ENCODE results near the gene METTL13.
A peak's percentile ranks its signal among the peaks of the same experiment; 100 is the strongest.
"Not testable (repeated sequence)": the region's sequence is repeated elsewhere in the genome, so short reads cannot be mapped to it uniquely, and the experiment has no call there.

Gene METTL13

GRCh38 chr1:171772312-171772711 lies 9.1 kb upstream of the METTL13 start:
- no peak for DNase-seq

GRCh38 chr1:171780583-171781175 lies 781 bp upstream of the METTL13 start:
- no peak for DNase-seq

- no peak for DNase-seq
Observed at GRCh38 chr1:171783816-171784530, 2.5 kb downstream of the METTL13 start.

- no peak for DNase-seq
Observed at GRCh38 chr1:171784784-171785183, 3.3 kb downstream of the METTL13 start.

- DNase-seq: no peak
Observed at GRCh38 chr1:171785766-171786165, 4.3 kb downstream of the METTL13 start.

- DNase-seq: no peak
Observed at GRCh38 chr1:171786534-171786933, 5.1 kb downstream of the METTL13 start.

GRCh38 chr1:171787686-171788480 lies 6.4 kb downstream of the METTL13 start:
- DNase-seq: no peak

- no peak for DNase-seq
Observed at GRCh38 chr1:171788696-171789095, 7.2 kb downstream of the METTL13 start.

- DNase-seq: no peak
Observed at GRCh38 chr1:171790318-171790717, 8.9 kb downstream of the METTL13 start.

GRCh38 chr1:171792656-171793369 lies 11.4 kb downstream of the METTL13 start:
- DNase-seq: no peak

GRCh38 chr1:171793636-171794035 lies 12.2 kb downstream of the METTL13 start:
- no peak for DNase-seq

- DNase-seq: no peak
Observed at GRCh38 chr1:171794085-171794484, 12.6 kb downstream of the METTL13 start.

GRCh38 chr1:171796592-171796991 lies 15.1 kb downstream of the METTL13 start:
- DNase-seq: no peak

- no peak for DNase-seq
Observed at GRCh38 chr1:171798311-171798710, 16.9 kb downstream of the METTL13 start.

GRCh38 chr1:171798765-171799164 lies 17.3 kb downstream of the METTL13 start:
- DNase-seq: no peak

- no peak for DNase-seq
Observed at GRCh38 chr1:171799166-171799565, 17.7 kb downstream of the METTL13 start.

- DNase-seq: not testable (repeated sequence)
Observed at GRCh38 chr1:171799698-171800097, 18.2 kb downstream of the METTL13 start.

- no peak for DNase-seq
Observed at GRCh38 chr1:171800342-171800741, 18.9 kb downstream of the METTL13 start.

GRCh38 chr1:171800851-171801250 lies 19.4 kb downstream of the METTL13 start:
- no peak for DNase-seq

GRCh38 chr1:171801487-171801891 lies 20.0 kb downstream of the METTL13 start:
- peak in 1 of 2 donors; percentile 43 for DNase-seq

GRCh38 chr1:171802207-171802606 lies 20.7 kb downstream of the METTL13 start:
- DNase-seq: peak in 1 of 2 donors; percentile 22

- DNase-seq: no peak
Observed at GRCh38 chr1:171803045-171803444, 21.6 kb downstream of the METTL13 start.

- no peak for DNase-seq
Observed at GRCh38 chr1:171803461-171804022, 22.1 kb downstream of the METTL13 start.
